Measurements from ENCODE around the gene COL4A1. TPM values are rescaled to one million over a fixed set of nuclear protein-coding genes. Genes with fewer than 3 reads are reported as not detected.
A peak's percentile ranks its signal among the peaks of the same experiment; 100 is the strongest.

The COL4A1 gene
- total RNA-seq, 2 donors from 2014 or later = 80.4 to 253 TPM

DNA sequence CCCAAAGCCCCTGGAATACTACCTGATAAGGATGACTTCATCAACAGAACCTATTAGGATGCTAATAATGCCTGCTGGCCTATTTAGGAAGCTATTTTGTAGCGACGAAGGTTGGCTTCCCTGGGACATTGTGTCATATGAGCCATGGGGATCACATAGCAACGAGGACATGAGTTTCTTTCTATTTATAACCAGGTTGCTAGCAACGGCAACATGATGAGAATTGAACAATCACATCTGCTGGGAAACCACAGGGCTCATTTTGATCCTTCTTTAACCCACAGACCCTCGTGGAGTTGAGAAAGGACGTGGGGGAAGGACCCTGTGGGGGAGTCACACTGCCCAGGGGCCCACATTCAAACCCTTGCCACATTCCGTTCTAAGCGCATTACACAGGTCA lies 172.2 kb downstream of the COL4A1 start:
- H3K27me3 ChIP-seq = no peaks in the 10 kb centered on the region
- no peak for DNase-seq
- 56 to 58% methylated on average over 8 of the region's 8 CpGs for WGBS, 2 donors
- H3K4me1 ChIP-seq = peaks cover 12% of the 10 kb centered on the region
- intact Hi-C loops (cut with DNase I) = no loop called here
- TF ChIP-seq CTCF (IDR thresholded peaks at IDR 0.05) (no peak), POLR2A (IDR thresholded peaks at IDR 0.05) (no peak)
- peak overlapping the region in 1 of 4 donors; percentile 0 for H3K27ac ChIP-seq
- H3K36me3 ChIP-seq (replicated peaks in 1 of 2; ENCODE audit: insufficient read depth in 1 of 2, low read depth in 2 of 2) = no peaks in the 10 kb centered on the region
- H3K4me3 ChIP-seq = no peak overlapping the region
- H3K9me3 ChIP-seq = no peaks in the 10 kb centered on the region
- no peak for ATAC-seq

GRCh38 chr13:110133425-110134235 lies 173.3 kb downstream of the COL4A1 start:
- H3K4me1 ChIP-seq = peaks cover 10% of the 10 kb centered on the region
- no peaks in the 10 kb centered on the region for H3K9me3 ChIP-seq
- no peak overlapping the region for H3K27ac ChIP-seq
- H3K4me3 ChIP-seq = no peak overlapping the region
- DNase-seq (no peak), ATAC-seq (no peak)
- no peaks in the 10 kb centered on the region for H3K36me3 ChIP-seq (replicated peaks in 1 of 2; ENCODE audit: insufficient read depth in 1 of 2, low read depth in 2 of 2)
- TF ChIP-seq CTCF (IDR thresholded peaks at IDR 0.05) (no peak), POLR2A (IDR thresholded peaks at IDR 0.05) (no peak)
- 78 to 81% methylated on average over 9 to 10 of the region's 10 CpGs for WGBS, 2 donors
- no peaks in the 10 kb centered on the region for H3K27me3 ChIP-seq
- intact Hi-C loops (cut with DNase I) = no loop called here

DNA sequence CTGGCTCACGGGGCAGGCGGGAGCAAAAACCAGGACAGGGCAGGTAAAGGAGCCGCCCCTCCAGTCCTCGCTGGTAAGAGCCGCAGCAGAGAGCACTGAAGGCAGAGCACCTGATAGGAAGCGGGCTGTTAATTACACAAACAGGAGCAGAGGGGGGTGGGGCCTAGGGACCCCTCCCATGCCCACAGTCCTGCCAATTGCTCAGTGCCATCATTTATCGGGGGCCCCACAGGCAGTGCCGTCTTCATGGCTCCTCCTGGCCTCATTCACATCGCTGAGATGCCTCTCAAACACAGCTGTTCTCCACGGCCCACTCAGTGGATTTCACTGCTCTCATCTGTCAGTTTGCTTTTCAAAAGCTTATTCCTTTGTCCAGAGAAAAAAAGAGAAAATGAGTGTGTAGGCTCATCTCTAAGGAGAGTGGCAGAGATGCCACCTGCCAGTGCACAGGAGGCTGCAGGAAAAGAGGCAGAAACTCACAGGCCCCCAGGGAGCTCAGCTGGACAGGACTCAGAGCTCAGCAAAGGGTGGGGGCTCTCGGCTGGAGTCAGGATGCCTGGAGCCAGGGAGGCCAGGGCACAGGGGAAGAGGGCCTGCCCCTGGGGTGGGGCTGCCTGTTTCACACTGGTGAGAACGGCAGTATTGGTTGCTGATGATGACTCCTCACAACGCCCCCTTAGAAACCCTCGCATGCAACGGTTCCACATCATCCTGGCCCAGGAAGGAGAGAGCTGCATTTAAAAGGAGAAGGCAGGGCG lies 174.6 kb downstream of the COL4A1 start:
- Histone ChIP-seq H3K36me3 (replicated peaks in 1 of 2; ENCODE audit: insufficient read depth in 1 of 2, low read depth in 2 of 2) (no peaks in the 10 kb centered on the region), H3K9me3 (no peaks in the 10 kb centered on the region), H3K4me1 (peaks cover 5% of the 10 kb centered on the region), H3K27me3 (no peaks in the 10 kb centered on the region), H3K4me3 (no peak overlapping the region), H3K27ac (no peak overlapping the region)
- intact Hi-C loops (cut with DNase I) = no loop called here
- WGBS, 2 donors = 55 to 65% methylated on average over 16 of the region's 16 CpGs
- TF ChIP-seq POLR2A (IDR thresholded peaks at IDR 0.05) (no peak), CTCF (IDR thresholded peaks at IDR 0.05) (no peak)
- DNase-seq (no peak), ATAC-seq (no peak)

GRCh38 chr13:110131424-110131823 lies 175.5 kb downstream of the COL4A1 start:
- WGBS, 2 donors = 42 to 75% methylated on average over 4 to 11 of the region's 11 CpGs
- Histone ChIP-seq H3K27ac (no peak overlapping the region), H3K36me3 (replicated peaks in 1 of 2; ENCODE audit: insufficient read depth in 1 of 2, low read depth in 2 of 2) (no peaks in the 10 kb centered on the region), H3K9me3 (no peaks in the 10 kb centered on the region), H3K4me1 (no peaks in the 10 kb centered on the region), H3K4me3 (no peak overlapping the region), H3K27me3 (no peaks in the 10 kb centered on the region)
- DNase-seq (no peak), ATAC-seq (no peak)
- TF ChIP-seq POLR2A (IDR thresholded peaks at IDR 0.05) = no peak
- TF ChIP-seq CTCF (IDR thresholded peaks at IDR 0.05) = no peak
- intact Hi-C loops (cut with DNase I) = no loop called here
